Sciatic nerve (tissue), 2 donors: Measurements from ENCODE around the gene UBE2S. TPM values are rescaled to one million over a fixed set of nuclear protein-coding genes. Genes with fewer than 3 reads are reported as not detected.
A peak's percentile ranks its signal among the peaks of the same experiment; 100 is the strongest.
"Not testable (repeated sequence)": the region's sequence is repeated elsewhere in the genome, so short reads cannot be mapped to it uniquely, and the experiment has no call there.

Source experiments
- ATAC-seq: fragments of 200-7000 bp; cut with Tn5 transposase; one replicate; pipeline ENCODE4 v1.9.1; 2020; ENCODE audit warnings: mild to moderate bottlenecking, moderate library complexity
- DNase-seq: peaks from one replicate; pipeline ENCODE4 v3.0.0-alpha.2; 2020; ENCODE audit warnings: low spot score
- intact Hi-C: fragments of 100-400 bp; cut with DNase I; formaldehyde crosslinking; loops from one replicate; pipeline ENCODE4 v1.14.2; 2022
- total RNA-seq: library from RNA; stranded (reverse); fragmentation: NEBNext Ultra II Directional; extraction: Animal tissue kit (Norgen Biotek cat#: 25700); gene quantifications from one replicate; pipeline ENCODE4 v1.2.1, GENCODE V29; 2021
- donor health status: DM: no; HTN: no; CAD: no.
- donor health status: DM: no; HTN: no; CAD: no.

Gene UBE2S
- total RNA-seq, 1 donor from 2014 or later = 17.1 TPM

DNA sequence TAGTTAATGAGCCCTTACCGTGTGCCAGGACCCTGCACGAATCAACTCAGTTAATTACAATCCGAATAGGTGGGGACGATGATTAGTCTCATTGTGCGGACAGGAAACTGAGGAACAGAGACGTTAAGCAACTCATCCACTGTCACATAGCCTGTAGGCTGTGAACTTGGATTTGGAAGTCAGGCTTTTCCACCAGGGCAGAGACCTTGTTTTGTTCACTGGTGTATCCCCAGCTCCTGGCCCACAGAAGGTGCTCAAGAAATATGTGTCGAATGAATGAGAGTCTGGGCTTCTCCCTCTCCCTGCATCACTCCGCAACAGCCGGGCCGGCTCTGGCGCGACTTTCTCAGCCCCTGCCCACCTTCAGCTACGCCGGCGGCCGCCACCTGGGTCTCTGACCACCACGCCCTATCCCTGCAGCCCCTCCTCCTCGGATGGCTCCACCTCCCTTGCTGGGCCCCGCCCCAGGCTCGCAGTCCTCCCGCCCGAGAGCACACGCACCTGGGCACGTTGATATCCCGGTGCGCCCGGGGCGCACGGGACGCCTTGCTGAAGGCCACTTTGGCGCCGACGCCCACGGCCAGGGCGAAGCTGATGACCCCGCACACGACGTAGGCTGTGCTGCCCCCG lies 34.2 kb upstream of the UBE2S start:
- intact Hi-C loops = no loop called here

DNA sequence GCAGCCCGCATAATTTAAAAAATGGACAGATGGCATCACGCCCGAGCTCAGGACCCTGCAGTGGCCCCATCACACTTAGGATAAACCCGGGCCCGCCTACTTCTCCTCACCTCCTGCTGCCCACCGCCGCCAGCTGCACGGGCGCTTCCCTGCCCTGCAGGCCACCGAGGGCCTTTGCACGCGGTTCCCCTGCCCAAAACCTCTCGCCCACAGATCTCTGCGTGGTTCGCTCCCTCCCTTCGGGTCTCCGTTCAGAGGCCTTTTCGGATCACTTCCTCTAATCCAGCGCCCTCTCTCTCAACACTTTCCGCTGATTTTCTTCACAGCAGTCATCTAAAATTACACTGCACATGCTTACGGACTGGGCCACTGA lies 33.7 kb upstream of the UBE2S start:
- DNase-seq (no peak), ATAC-seq (no peak)
- intact Hi-C loops = no loop called here

More for the DNA sequence above, 34.2 kb upstream of the UBE2S start:
- ATAC-seq = no peak
- no peak for DNase-seq

DNA sequence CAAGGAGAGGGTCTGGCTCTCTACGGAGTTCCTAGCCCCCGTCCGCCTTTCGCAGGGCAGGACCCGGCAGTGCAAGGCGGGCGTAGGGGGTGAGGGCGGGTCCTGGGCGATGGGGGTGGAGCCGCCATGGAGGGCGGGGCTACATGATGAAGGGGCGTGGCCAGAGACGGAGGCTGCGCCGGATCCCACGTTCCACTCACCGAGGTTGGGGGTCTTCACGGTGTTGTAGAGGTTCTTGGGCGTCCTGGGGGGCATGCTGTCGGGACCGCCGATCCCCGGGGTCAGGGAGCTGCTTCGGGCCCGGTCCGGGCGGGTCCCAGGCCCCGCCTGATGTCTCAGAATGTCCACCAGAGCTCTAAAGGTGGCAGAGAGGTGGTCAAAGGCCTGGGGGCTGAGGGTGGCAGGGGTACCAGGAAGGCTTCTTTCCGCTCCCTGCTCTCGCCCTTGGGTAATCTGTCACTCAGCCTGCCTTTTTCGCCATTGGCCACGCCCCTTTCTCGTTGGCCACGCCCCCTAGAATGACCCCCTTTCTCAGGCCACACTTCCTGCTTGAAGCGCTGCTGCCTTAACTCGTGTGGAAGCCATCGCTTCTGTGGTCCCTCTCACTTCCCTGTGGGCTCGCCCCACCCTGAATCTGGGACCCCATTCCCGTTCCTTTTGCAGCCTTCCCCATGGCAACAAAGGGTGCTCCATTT lies 33.0 kb upstream of the UBE2S start:
- DNase-seq (no peak), ATAC-seq (no peak)
- intact Hi-C loops = no loop called here

DNA sequence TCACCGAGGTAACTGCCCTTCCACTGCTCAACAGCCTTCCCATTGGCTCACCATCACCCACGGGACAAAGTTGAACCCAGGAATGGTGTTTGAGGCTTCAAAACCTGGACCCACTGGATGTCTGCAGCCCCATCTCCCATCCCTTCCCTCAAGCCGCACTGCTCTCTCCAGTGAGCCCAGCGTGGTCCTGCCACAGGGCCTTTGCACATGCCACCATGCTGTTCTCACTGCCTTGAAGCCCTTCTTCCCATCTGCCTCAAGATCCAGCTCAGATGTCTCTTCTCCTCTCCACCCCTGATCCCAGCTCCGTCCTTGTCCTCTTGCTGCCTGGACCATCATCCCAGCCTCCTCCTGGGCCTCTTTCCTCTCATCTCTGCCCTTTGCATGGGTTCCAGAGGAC lies 31.5 kb upstream of the UBE2S start:
- intact Hi-C loops = no loop called here
- DNase-seq (no peak), ATAC-seq (no peak)

DNA sequence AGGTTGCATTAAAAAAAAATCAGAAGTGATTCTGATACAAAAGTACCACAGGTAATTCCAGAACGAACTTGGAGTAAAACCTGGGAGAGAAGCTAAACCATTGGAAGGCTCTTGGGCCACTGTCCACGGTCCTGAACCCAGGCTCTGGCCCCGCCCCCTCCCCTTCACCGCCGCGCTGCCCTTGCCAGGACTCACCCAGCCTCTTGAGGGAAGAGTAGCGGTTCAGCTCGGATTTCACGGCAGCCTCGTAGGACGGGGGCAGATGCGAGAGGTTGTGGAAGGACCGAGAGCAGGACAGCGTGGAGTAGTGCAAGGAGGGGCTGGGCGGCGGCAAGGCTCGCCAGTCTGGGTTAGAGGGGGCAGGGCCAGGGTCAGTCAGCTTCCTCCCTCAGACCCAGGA lies 29.8 kb upstream of the UBE2S start:
- intact Hi-C loops = no loop called here
- peak; percentile 78 for ATAC-seq
- DNase-seq = peak; percentile 75

DNA sequence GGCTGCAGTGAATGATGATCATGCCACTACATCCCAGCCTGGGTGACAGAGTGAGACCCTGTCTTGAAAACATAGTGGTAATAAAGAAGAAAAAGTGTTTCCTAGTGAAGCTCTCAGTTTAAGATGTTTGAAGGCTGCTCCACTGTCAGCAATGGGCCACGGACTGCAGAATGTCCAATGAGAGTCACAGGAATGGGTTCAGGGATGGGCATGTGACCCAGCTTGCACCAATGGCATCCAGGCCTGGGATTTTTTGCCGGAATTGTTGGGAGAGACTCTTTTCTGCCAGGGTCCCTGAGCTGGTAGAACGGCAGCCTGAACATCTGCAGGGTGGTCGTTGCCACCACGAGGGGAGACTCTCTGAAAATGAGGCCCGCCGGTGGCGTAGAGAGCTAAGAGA lies 29.3 kb upstream of the UBE2S start:
- intact Hi-C loops = no loop called here
- no peak for ATAC-seq

DNA sequence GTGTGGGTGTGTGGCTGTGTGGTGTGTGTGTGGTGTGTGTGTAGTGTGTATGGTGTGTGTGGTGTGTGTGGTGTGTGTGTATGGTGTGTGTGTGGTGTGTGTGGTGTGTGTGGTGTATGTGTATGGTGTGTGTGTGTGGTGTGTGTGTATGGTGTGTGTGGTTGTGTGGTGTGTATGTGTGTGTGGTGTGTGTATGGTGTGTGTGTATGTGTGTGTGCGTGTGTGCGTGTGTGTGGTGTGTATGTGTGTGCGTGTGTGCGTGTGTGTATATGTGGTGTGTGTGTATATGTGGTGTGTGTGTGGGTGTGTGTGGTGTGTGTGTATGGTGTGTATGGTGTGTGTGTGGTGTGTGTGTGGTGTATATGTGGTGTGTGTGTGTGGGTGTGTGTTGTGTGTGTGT lies 27.4 kb upstream of the UBE2S start:
- intact Hi-C loops = no loop called here
- no peak for DNase-seq
- ATAC-seq = no peak

More for the DNA sequence above, 29.3 kb upstream of the UBE2S start:
- no peak for DNase-seq

DNA sequence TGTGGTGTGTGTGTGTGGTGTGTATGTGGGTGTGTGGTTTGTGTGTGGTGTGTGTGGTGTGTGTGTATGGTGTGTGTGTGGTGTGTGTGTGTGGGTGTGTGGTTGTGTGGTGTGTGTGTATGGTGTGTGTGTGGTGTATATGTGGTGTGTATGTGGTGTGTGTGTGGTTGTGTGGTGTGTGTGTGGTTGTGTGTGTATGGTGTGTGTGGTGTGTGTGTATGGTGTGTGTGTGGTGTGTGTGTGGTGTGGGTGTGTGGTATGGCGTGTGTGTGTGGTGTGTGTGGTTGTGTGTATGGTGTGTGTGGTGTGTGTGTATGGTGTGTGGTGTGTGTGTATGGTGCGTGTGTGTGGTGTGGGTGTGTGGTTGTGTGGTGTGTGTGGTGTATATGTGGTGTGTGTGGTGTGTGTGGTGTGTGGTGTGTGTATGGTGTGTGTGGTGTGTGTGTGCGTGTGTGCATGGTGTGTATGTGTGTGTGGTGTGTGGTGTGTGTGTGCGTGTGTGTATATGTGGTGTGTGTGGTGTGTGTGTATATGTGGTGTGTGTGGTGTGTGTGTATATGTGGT lies 26.9 kb upstream of the UBE2S start:
- ATAC-seq (no peak), DNase-seq (no peak)
- intact Hi-C loops = no loop called here

DNA sequence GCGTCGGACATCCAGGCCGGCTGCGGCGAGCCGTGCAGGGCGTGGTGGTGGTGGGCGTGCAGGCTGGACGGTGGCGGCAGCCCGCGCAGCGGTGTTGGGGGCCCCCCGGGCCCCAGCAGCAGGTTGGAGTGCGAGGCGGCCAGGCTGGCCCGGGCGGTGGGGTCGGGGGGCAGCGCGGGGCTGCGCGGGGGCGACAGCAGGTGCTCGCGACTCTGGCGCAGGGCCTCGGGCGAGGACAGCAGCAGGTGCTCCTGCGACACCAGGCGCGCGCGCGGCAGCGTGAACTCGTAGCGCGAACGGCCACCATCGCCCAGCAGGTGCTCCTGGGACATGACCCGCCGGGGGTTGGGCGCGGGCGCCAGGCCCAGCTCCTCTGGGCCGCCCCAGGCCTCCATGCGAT lies 25.7 kb upstream of the UBE2S start:
- ATAC-seq (no peak), DNase-seq (no peak)
- intact Hi-C loops = no loop called here

DNA sequence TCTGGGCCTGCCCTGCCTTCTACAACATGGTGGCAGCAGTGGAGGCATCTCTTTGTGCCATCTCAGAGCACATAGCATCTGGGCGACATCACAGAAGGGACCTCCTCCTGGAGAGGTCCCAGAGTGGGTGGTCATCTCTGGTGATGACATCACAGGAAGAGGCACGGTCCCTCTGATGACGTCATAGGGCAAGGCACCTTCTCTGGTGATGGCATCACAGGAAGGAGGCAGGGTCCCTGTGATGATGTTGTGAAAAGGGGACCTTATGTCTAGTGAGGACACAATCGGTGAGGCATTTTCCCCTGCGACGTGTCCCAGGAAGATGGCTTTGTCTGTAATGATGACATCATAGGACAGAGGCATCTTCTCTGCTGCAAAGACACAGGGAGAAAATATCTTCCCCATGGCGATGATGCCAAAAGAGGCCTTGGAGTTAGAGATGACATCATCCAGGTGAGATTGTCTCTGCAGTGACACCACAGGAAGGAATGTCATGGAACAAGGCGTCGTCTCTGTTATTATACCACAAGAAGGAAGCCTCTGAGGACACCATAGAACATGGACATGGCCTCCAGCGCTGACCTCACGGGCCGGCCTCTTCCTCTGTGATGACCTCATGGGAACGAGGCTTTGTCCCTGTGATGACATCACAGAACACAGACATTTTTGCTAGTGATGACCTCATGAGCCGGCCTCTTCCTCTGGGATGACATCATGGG lies 24.8 kb upstream of the UBE2S start:
- DNase-seq = no peak
- intact Hi-C loops = no loop called here
- no peak for ATAC-seq

DNA sequence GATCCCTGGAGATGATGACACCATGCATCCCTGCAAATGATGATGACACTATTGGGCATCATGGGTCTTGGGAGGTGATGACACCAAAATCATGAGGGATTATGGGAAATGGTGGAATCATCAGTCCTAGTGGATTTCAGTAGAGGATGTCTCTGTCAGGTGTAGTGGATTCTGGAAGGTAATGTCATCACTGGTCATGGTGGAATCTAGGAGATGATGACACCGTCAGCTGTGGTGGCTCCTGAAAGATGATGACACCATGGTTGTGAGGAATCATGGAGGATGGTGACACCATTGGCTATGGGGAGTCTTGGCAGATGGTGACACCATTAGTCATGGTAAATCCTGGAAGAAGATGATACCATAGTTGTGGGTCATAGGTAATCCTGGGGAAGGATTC lies 23.6 kb upstream of the UBE2S start:
- ATAC-seq (no peak), DNase-seq (no peak)
- intact Hi-C loops = no loop called here

DNA sequence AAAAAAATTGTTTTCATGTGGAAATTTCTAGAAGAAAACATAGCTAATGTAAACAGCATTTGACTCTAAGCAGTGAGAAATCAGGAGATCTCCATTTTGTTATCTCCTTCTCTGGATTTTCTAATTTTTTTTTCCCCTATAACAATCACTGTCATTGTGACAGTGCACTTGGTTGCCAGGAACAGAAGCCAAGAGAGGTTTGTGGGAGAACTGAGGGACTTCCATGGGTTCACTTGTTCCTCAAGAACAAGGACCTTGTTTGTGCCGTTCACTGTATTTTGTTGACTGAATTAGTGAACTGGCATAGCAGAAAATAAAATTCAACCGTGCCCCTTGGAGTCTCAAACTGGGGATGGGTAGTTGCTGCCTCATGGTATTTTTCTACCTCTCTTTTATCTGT lies 18.5 kb upstream of the UBE2S start:
- intact Hi-C loops = no loop called here
- no peak for DNase-seq
- peak; percentile 81 for ATAC-seq

DNA sequence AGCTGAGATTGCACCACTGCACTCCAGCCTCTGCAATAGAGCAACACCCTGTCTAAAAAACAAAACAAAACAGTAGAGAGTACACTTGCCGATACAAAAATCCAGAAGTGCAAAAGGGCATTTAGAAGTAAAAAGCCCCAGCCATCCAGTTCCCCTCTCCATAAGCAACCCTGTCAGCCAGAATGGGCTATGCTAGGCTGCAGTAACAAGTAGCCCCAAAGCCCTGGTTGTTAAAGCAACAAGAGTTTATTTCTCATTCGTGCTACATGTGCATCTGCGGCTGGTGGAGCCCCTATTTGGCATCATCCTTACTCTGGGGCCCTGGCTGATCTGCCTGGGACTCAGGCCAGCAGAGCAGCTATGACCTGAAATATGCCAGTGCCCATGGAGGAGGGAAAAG lies 16.9 kb upstream of the UBE2S start:
- intact Hi-C loops = no loop called here
- ATAC-seq (no peak), DNase-seq (no peak)

DNA sequence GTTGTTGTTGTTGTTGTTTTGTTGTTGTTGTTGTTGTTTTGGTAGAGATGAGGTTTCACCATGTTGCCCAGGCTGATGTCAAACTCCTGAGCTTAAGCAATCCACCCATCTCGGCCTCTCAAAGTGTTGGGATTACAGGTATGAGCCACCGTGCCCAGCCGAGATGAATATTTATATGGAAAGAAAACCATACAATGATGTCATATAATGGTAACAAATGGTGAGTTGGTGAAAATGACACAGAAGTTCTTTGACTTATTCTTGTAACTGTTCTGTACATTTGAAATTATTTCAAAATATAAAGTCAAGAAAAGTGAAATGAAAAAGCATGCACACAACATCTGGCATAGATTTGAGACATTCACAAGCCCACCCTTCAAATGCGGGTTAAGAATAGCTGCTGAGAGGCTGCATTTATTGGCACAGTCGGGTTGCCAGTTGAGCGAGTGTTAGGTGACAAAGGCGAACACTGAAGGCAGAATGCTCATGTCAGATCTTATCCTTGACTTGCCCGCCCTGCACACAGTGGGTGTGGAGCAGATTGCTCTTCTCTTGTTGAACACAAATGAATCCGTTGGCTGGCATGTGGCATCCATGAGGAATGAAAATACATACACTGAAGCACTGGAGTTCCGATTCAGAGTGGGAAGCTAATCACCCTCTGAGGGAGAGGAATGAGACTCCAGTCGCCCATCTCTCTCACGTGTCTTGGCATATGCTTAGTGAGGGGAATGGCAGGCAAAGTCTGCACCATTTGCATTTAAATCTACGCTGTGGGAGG lies 15.8 kb upstream of the UBE2S start:
- ATAC-seq (no peak), DNase-seq (no peak)
- intact Hi-C loops = no loop called here

DNA sequence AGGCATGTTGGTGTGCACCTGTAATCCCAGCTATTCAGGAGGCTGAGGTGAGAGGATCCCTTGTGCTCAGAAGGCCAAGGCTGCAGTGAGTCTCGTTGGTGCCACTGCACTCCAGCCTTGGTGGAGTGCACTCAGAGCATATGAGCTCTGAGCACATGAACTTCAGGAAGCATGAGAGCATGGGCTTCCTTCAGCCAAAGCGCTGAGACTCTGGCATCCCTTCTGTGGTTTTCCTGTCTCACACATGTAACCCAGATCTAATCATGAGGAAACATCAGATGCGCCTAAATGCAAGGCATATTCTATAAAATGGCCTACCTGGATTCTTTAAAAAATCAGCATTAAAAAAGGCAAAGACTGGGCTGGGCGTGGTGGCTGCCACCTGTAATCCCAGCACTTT lies 13.7 kb upstream of the UBE2S start:
- intact Hi-C loops, ATAC-seq, DNase-seq: not testable (repeated sequence)

DNA sequence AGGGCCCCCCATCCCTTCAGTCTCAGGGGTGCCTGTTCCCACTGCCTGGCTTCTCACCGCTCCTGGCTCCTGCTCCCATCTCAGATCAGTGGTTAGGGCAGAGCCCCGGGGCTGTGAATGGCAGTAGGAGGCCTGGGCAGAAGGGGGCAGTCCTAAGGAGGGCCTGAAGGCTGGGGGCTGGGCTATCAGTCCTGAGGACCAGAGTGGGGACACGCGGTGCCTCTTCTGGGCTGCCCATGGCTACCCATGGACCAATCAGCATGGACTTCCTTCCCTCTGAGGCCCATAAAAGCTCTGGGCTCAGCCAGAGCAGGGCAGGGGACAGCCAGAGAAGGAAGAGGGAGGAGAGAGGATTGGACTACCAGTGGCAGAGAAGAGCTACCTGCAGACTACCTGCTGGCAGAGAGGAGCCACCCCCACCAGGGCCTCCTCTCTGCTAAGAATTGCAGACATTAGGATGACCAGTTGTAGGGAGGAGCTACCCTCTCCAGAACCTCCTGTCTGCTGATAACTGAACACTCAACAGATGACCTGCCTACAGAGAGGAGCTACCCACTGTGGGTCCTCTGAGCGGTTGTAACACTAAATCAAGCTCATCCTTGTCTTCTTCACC lies 12.1 kb upstream of the UBE2S start:
- intact Hi-C loops = no loop called here
- ATAC-seq = no peak
- no peak for DNase-seq

DNA sequence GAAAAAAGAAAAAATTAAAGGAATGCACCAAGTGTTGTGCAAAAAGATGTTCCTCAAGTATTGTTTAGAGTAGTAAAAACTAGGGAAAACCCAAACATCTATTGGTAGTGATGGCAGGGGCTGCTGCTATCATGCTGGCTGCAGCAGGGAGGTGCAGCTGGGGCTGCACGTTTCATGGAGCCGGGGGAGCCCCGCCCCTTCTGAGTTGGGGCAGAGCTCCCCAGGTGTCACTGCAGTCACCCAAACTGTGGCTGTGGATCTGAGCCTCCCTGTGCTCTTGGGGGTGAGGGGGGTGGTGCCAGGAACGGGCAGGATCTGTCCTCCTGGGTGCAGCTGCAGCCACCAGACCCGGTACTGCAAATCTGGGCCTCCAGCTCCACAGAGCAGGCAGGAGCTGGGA lies 11.5 kb upstream of the UBE2S start:
- no peak for ATAC-seq
- no peak for DNase-seq
- intact Hi-C loops = no loop called here

DNA sequence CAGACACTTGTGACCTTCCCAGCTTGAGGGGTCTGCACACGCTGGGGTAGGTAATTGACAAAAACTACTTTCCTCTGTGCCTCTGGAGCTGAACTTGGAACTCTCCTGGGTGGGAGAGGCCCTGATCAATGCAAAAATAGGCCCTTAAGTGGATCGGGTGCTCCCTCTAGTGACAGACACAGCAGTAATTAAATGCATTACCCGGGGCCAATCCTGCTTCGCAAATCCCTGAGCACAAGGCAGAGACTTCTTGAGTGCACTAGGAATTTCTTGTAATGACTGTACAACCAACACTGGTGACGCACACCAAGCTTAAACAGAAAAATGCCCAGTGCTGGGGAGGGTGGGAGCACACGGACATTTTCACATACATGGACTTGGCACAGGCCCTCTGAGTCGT lies 10.6 kb upstream of the UBE2S start:
- intact Hi-C loops = no loop called here
- ATAC-seq (peak; percentile 88), DNase-seq (no peak)

DNA sequence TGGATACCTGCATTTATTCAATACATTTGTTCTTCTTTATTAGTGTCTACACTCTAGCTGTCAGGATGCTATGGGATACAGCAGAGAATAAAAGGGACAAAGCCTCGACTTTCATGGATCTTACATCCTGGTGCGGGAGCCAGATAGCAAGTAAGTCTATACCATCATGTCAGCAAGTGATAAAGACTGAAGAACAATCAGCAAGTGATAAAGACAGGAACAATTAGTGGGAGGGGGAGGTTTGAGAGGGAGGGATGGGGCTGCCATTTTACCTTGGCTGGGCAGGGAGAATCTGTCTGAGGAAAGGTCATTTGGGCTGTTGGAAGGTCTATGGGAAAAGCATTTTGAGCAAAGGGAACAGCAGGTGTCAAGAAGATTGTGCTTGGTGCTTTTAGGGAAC lies 2.6 kb upstream of the UBE2S start:
- intact Hi-C loops = no loop called here
- ATAC-seq (no peak), DNase-seq (no peak)
